SU-DHL-6 (cell line): ENCODE results near the gene CDK5RAP3.
"Not testable (repeated sequence)": the region's sequence is repeated elsewhere in the genome, so short reads cannot be mapped to it uniquely, and the experiment has no call there.

Source experiments
- H2AFZ ChIP-seq: fragments of 200-600 bp; sonication (generic); 2 replicates; pipeline ENCODE4 v1.6.1; 2014; ENCODE audit warnings: low read depth, mild to moderate bottlenecking, moderate library complexity, mixed read lengths, antibody characterized with exemption, low read length; ENCODE audit not compliant: severe bottlenecking
- H3F3A ChIP-seq: fragments of 200-600 bp; shearing (Covaris generic); 2 replicates; pipeline ENCODE4 v1.6.0; 2016; ENCODE audit warnings: antibody characterized with exemption, mild to moderate bottlenecking; ENCODE audit not compliant: insufficient read depth
- H3K27ac ChIP-seq: fragments of 200-600 bp; sonication (generic); 2 replicates; pipeline ENCODE4 v1.5.1; 2016; ENCODE audit warnings: low read depth, mild to moderate bottlenecking, low read length, moderate library complexity, mixed read lengths
- H3K27me3 ChIP-seq: fragments of 200-600 bp; sonication (generic), shearing (Covaris generic); 2 replicates; pipeline ENCODE4 v1.6.0; 2014; ENCODE audit warnings: mild to moderate bottlenecking, low read length
- H3K36me3 ChIP-seq: fragments of 200-600 bp; sonication (generic); 2 replicates; pipeline ENCODE4 v1.6.1; 2014; ENCODE audit warnings: mild to moderate bottlenecking, low read length, mixed read lengths
- H3K4me2 ChIP-seq: fragments of 300-600, 200-600 bp; shearing (Covaris generic), sonication (generic); 2 replicates; pipeline ENCODE4 v1.6.0; 2014; ENCODE audit warnings: low read length, low read depth, mild to moderate bottlenecking; ENCODE audit not compliant: poor library complexity, severe bottlenecking
- H3K4me3 ChIP-seq: fragments of 200-600 bp; sonication (generic); 2 replicates; pipeline ENCODE4 v1.5.1; 2014; ENCODE audit warnings: antibody characterized with exemption, low read length, mild to moderate bottlenecking, mixed read lengths; ENCODE audit not compliant: insufficient read depth, poor library complexity, severe bottlenecking
- H3K79me2 ChIP-seq: fragments of 200-600 bp; sonication (generic); 2 replicates; pipeline ENCODE4 v1.6.1; 2014; ENCODE audit warnings: mild to moderate bottlenecking, low read length, moderate library complexity; ENCODE audit not compliant: insufficient read depth
- H3K9ac ChIP-seq: fragments of 200-600 bp; sonication (generic); 2 replicates; pipeline ENCODE4 v1.7.0; 2014; ENCODE audit warnings: mild to moderate bottlenecking, low read length
- H3K9me2 ChIP-seq: fragments of 200-600 bp; sonication (generic); replicated peaks from 2 replicates; pipeline ENCODE4 v1.6.1; 2014; ENCODE audit warnings: low read length; ENCODE audit not compliant: insufficient read depth
- H3K9me3 ChIP-seq: fragments of 200-600 bp; sonication (generic); 2 replicates; pipeline ENCODE4 v1.6.1; 2014; ENCODE audit warnings: low read length, mixed read lengths; ENCODE audit not compliant: insufficient read depth
- H4K20me1 ChIP-seq: fragments of 200-600 bp; sonication (generic); 2 replicates; pipeline ENCODE4 v1.6.1; 2014; ENCODE audit warnings: low read depth, mild to moderate bottlenecking, antibody characterized with exemption, low read length, moderate library complexity, mixed read lengths
- CTCF ChIP-seq: fragments of 200-600 bp; sonication (generic); IDR thresholded peaks from one replicate; pipeline ENCODE4 v1.5.1; 2017; ENCODE audit warnings: antibody characterized with exemption, mild to moderate bottlenecking, low read length, moderate library complexity; ENCODE audit not compliant: insufficient read depth, poor library complexity, severe bottlenecking
- EZH2phosphoT487 ChIP-seq: fragments of 200-600 bp; sonication (generic), shearing (Covaris generic); conservative IDR thresholded peaks from 2 replicates; pipeline ENCODE4 v1.6.1; 2018; ENCODE audit warnings: mild to moderate bottlenecking, antibody characterized with exemption, low read length, moderate library complexity, mixed read lengths

The CDK5RAP3 gene

GRCh38 chr17:48013876-48014594 lies 43.1 kb downstream of the CDK5RAP3 start:
- Histone ChIP-seq H3K4me2 (no peak overlapping the region), H3K27ac (no peak overlapping the region), H3F3A (0 out of 2 replicates have a peak, but pooled peaks cover 3% of the 10 kb centered on the region), H4K20me1 (no peaks in the 10 kb centered on the region), H3K27me3 (no peaks in the 10 kb centered on the region), H3K36me3 (no peaks in the 10 kb centered on the region), H3K4me3 (no peak overlapping the region), H3K79me2 (no peaks in the 10 kb centered on the region), H3K9me2 (no peaks in the 10 kb centered on the region), H3K9me3 (no peaks in the 10 kb centered on the region), H3K9ac (no peak overlapping the region), H2AFZ (no peak overlapping the region)
- TF ChIP-seq EZH2phosphoT487 (no peak), CTCF (no peak)

GRCh38 chr17:48014595-48015111 lies 43.7 kb downstream of the CDK5RAP3 start:
- Histone ChIP-seq H4K20me1 (no peaks in the 10 kb centered on the region), H3K79me2 (no peaks in the 10 kb centered on the region), H3K9me3 (no peaks in the 10 kb centered on the region), H3K4me3 (no peak overlapping the region), H3K27ac (no peak overlapping the region), H2AFZ (no peak overlapping the region), H3K9me2 (no peaks in the 10 kb centered on the region), H3K9ac (no peak overlapping the region), H3K36me3 (no peaks in the 10 kb centered on the region), H3F3A (0 out of 2 replicates have a peak, but pooled peaks cover 3% of the 10 kb centered on the region), H3K27me3 (no peaks in the 10 kb centered on the region), H3K4me2 (no peak overlapping the region)
- TF ChIP-seq EZH2phosphoT487 (no peak), CTCF (no peak)

GRCh38 chr17:48016112-48016511 lies 45.2 kb downstream of the CDK5RAP3 start:
- no peak for TF ChIP-seq CTCF
- no peak for TF ChIP-seq EZH2phosphoT487
- Histone ChIP-seq H3K9me3 (no peaks in the 10 kb centered on the region), H3K9me2 (no peaks in the 10 kb centered on the region), H3K4me3 (no peak overlapping the region), H3K9ac (no peak overlapping the region), H3K27ac (no peak overlapping the region), H2AFZ (no peak overlapping the region), H4K20me1 (no peaks in the 10 kb centered on the region), H3F3A (0 out of 2 replicates have a peak, but pooled peaks cover under 1% of the 10 kb centered on the region), H3K4me2 (no peak overlapping the region), H3K36me3 (no peaks in the 10 kb centered on the region), H3K27me3 (no peaks in the 10 kb centered on the region), H3K79me2 (no peaks in the 10 kb centered on the region)

- H3K9ac ChIP-seq, H3K9me2 ChIP-seq, H3K4me3 ChIP-seq, H3K79me2 ChIP-seq, H3K4me2 ChIP-seq, H3K9me3 ChIP-seq, H4K20me1 ChIP-seq, H2AFZ ChIP-seq, H3K27me3 ChIP-seq, H3K27ac ChIP-seq, H3K36me3 ChIP-seq, H3F3A ChIP-seq: not testable (repeated sequence)
Observed at GRCh38 chr17:48017817-48018158, 46.9 kb downstream of the CDK5RAP3 start.
